22Rv1 (cell line): ENCODE data around the gene SLC1A6.
"Not testable (repeated sequence)": the region's sequence is repeated elsewhere in the genome, so short reads cannot be mapped to it uniquely, and the experiment has no call there.

Experiments used
- H3K27ac ChIP-seq: fragments of 450-650 bp; 2 replicates; pipeline ENCODE4 v1.5.1; 2017
- CTCF ChIP-seq: fragments of 450-650 bp; IDR thresholded peaks from 2 replicates; pipeline ENCODE4 v1.5.1; 2017; ENCODE audit warnings: mild to moderate bottlenecking
- ZFX ChIP-seq: fragments of 450-650 bp; IDR thresholded peaks from 2 replicates; pipeline ENCODE4 v1.6.1; 2017; ENCODE audit warnings: antibody characterized with exemption, borderline replicate concordance

Gene SLC1A6

GRCh38 chr19:14954071-14954655, 25.5 kb downstream of the SLC1A6 start:
- TF ChIP-seq CTCF, result no peak
- no peak for TF ChIP-seq ZFX
- no peak overlapping the region for H3K27ac ChIP-seq

- TF ChIP-seq CTCF (no peak), ZFX (no peak)
- no peak overlapping the region for H3K27ac ChIP-seq
Observed at GRCh38 chr19:14952767-14953166, 26.9 kb downstream of the SLC1A6 start.

- no peak for TF ChIP-seq ZFX
- TF ChIP-seq CTCF, result no peak
- no peak overlapping the region for H3K27ac ChIP-seq
Observed at GRCh38 chr19:14950421-14950820, 29.2 kb downstream of the SLC1A6 start.

GRCh38 chr19:14949876-14950275, 29.8 kb downstream of the SLC1A6 start:
- no peak overlapping the region for H3K27ac ChIP-seq
- TF ChIP-seq ZFX (no peak), CTCF (no peak)

- H3K27ac ChIP-seq, result not testable (repeated sequence)
Observed at GRCh38 chr19:14949413-14949812, 30.3 kb downstream of the SLC1A6 start.

- no peak overlapping the region for H3K27ac ChIP-seq
- no peak for TF ChIP-seq ZFX
- TF ChIP-seq CTCF, result no peak
Observed at GRCh38 chr19:14944456-14944855, 35.2 kb downstream of the SLC1A6 start.

GRCh38 chr19:14943601-14944000, 36.1 kb downstream of the SLC1A6 start:
- no peak for TF ChIP-seq ZFX
- no peak for TF ChIP-seq CTCF
- H3K27ac ChIP-seq, result no peak overlapping the region

GRCh38 chr19:14941189-14941588, 38.5 kb downstream of the SLC1A6 start, which contains the start of gene OR7C2:
Gene OR7C2 (plus strand): TSS chr19:14941489. CDS start chr19:14941489, 0 bp downstream.
- H3K27ac ChIP-seq, result no peak within 1 kb of the TSS
- TF ChIP-seq CTCF (no peak), ZFX (no peak)
